ENCODE data around the gene UBE2I. TPM values are rescaled to one million over a fixed set of nuclear protein-coding genes. Genes with fewer than 3 reads are reported as not detected.

The UBE2I gene
- total and polyA plus RNA-seq, 2 of the 4 experiments (the other 2 are of a cell fraction) = 30.8 to 140 TPM

DNA sequence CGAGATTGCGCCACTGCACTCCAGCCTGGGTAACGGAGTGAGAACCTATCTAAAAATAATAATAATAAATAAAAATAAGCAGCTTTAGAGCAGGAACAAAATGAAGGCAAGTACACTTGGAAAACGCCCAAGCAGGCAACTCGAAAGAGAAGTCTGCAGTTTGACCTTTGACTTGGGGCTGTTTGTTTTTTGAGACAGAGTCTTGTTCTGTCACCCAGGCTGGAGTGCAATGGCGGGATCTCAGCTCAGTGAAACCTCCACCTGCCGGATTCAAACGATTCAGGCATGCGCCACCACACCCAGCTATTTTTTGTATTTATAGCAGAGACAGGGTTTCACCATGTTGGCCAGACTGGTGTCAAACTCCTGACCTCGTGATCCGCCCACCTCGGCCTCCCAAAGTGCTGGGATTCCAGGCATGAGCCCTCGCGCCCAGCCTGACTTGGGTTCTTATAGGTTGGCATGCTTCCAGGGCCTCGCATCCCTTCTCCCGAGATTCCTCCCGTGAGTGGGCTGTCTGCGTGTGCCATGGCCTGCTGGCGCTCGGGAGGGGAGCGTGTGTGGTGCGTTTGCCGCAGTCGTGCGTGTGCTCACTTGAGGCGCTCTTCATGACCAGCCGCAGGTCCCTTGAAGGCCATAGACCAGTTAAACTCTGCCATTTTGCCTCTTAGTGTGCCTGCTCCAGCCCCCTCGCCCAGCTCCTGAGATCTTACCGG lies 18.4 kb upstream of the UBE2I start:
- Histone ChIP-seq H3K4me1 (ENCODE audit: control insufficient read depth, insufficient read depth, low read length) (no peaks in the 10 kb centered on the region; the same call in 1 of the 2 replicates), H3K36me3 (ENCODE audit: control insufficient read depth, insufficient read depth, low read length) (no peaks in the 10 kb centered on the region), H3K9me1 (ENCODE audit: insufficient read depth, low read length) (no peaks in the 10 kb centered on the region), H3K79me1 (ENCODE audit: low read depth in 1 of 2, low read length in 2 of 2) (no peaks in the 10 kb centered on the region), H2AK5ac (ENCODE audit: low read depth, low read length) (no peak overlapping the region), H3K23ac (ENCODE audit: low read depth, low read length) (no peak overlapping the region), H4K91ac (ENCODE audit: insufficient read depth, low read depth, low read length) (no peak overlapping the region), H4K8ac (ENCODE audit: low read depth in 2 of 2, low read length in 2 of 2) (no peak overlapping the region), H3K18ac (ENCODE audit: low read depth, low read length) (no peak overlapping the region), H3K27ac (ENCODE audit: insufficient read depth, low read length) (no peak overlapping the region), H4K5ac (ENCODE audit: low read depth, low read length) (no peak overlapping the region), H2AFZ (replicated peaks; ENCODE audit: low read length, poor library complexity) (no peak overlapping the region), H2BK5ac (ENCODE audit: low read depth, low read length, poor library complexity, severe bottlenecking) (no peak overlapping the region), H3K9ac (ENCODE audit: low read depth, low read length) (no peak overlapping the region), H3K27me3 (ENCODE audit: control insufficient read depth, insufficient read depth, low read length) (peaks cover 55% of the 10 kb centered on the region), H3K4ac (ENCODE audit: low read depth, low read length) (no peak overlapping the region), H3K56ac (ENCODE audit: extremely low read depth, insufficient read depth, low read length) (no peak overlapping the region), H4K20me1 (ENCODE audit: insufficient read depth, low read length) (no peaks in the 10 kb centered on the region), H3K4me2 (ENCODE audit: low read depth, low read length) (no peak overlapping the region), H3K9me3 (ENCODE audit: control insufficient read depth, insufficient read depth, low read length) (no peaks in the 10 kb centered on the region), H2BK120ac (ENCODE audit: low read depth, low read length) (no peak overlapping the region), H3K14ac (replicated peaks; ENCODE audit: low read depth, low read length) (no peak overlapping the region), H2BK15ac (ENCODE audit: low read depth, low read length) (no peak overlapping the region), H2AK9ac (replicated peaks; ENCODE audit: low read depth, low read length, poor library complexity) (no peak overlapping the region), H2BK20ac (ENCODE audit: low read depth, low read length) (no peak overlapping the region), H3K4me3 (ENCODE audit: insufficient read depth, low read depth, low read length) (no peak overlapping the region)
- intact Hi-C loops (cut with micrococcal nuclease) = no loop called here
- CTCF ChIA-PET = no interaction called here
- TF ChIP-seq, protein P1, sequence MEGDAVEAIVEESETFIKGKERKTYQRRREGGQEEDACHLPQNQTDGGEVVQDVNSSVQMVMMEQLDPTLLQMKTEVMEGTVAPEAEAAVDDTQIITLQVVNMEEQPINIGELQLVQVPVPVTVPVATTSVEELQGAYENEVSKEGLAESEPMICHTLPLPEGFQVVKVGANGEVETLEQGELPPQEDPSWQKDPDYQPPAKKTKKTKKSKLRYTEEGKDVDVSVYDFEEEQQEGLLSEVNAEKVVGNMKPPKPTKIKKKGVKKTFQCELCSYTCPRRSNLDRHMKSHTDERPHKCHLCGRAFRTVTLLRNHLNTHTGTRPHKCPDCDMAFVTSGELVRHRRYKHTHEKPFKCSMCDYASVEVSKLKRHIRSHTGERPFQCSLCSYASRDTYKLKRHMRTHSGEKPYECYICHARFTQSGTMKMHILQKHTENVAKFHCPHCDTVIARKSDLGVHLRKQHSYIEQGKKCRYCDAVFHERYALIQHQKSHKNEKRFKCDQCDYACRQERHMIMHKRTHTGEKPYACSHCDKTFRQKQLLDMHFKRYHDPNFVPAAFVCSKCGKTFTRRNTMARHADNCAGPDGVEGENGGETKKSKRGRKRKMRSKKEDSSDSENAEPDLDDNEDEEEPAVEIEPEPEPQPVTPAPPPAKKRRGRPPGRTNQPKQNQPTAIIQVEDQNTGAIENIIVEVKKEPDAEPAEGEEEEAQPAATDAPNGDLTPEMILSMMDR (conservative IDR thresholded peaks at IDR 0.05; ENCODE audit: low read depth, low read length) = no peak
- TF ChIP-seq RCOR1 (IDR thresholded peaks at IDR 0.05; ENCODE audit: insufficient replicate concordance, low read length) (no peak), POLR2A (IDR thresholded peaks at IDR 0.05; ENCODE audit: low read depth, low read length) (no peak), FOS (IDR thresholded peaks at IDR 0.05; ENCODE audit: low read depth, low read length) (no peak), CEBPB (IDR thresholded peaks at IDR 0.05; ENCODE audit: low read depth, low read length) (no peak), MXI1 (IDR thresholded peaks at IDR 0.05; ENCODE audit: borderline replicate concordance, low read depth, low read length) (no peak), MAFK (IDR thresholded peaks at IDR 0.05; ENCODE audit: low read depth, low read length) (no peak), BHLHE40 (IDR thresholded peaks at IDR 0.05; ENCODE audit: low read depth, low read length) (no peak), RAD21 (IDR thresholded peaks at IDR 0.05; ENCODE audit: low read length) (no peak), MAZ (IDR thresholded peaks at IDR 0.05; ENCODE audit: borderline replicate concordance, low read depth, low read length) (no peak), NFE2L2 (IDR thresholded peaks at IDR 0.05; ENCODE audit: low read depth, low read length) (no peak), RFX5 (IDR thresholded peaks at IDR 0.05; ENCODE audit: low read depth, low read length) (no peak), CHD1 (IDR thresholded peaks at IDR 0.05; ENCODE audit: low read depth, low read length) (no peak), SMC3 (IDR thresholded peaks at IDR 0.05; ENCODE audit: low read depth, low read length) (no peak)
- TF ChIP-seq, protein P2, sequence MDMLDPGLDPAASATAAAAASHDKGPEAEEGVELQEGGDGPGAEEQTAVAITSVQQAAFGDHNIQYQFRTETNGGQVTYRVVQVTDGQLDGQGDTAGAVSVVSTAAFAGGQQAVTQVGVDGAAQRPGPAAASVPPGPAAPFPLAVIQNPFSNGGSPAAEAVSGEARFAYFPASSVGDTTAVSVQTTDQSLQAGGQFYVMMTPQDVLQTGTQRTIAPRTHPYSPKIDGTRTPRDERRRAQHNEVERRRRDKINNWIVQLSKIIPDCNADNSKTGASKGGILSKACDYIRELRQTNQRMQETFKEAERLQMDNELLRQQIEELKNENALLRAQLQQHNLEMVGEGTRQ (IDR thresholded peaks at IDR 0.05; ENCODE audit: low read depth, low read length) = no peak
- TF ChIP-seq, protein P3, sequence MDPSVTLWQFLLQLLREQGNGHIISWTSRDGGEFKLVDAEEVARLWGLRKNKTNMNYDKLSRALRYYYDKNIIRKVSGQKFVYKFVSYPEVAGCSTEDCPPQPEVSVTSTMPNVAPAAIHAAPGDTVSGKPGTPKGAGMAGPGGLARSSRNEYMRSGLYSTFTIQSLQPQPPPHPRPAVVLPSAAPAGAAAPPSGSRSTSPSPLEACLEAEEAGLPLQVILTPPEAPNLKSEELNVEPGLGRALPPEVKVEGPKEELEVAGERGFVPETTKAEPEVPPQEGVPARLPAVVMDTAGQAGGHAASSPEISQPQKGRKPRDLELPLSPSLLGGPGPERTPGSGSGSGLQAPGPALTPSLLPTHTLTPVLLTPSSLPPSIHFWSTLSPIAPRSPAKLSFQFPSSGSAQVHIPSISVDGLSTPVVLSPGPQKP (IDR thresholded peaks at IDR 0.05; ENCODE audit: borderline replicate concordance, low read depth, low read length) = no peak
- in situ Hi-C loops (cut with MboI; ENCODE audit: low sequenced_read_pairs) = no loop called here
- POLR2A ChIA-PET (ENCODE audit: unreplicated experiment) = no interaction called here
- DNase-seq (no peak), ATAC-seq (ENCODE audit: low read depth) (no peak)
- dilution Hi-C loops (cut with HindIII; ENCODE audit: low sequenced_read_pairs, unreplicated experiment) = no loop called here
- 51% methylated on average over 11 of the region's 29 CpGs; no CpG with 5 or more reads in 1 of the 2 experiments for WGBS, 2 experiments (ENCODE audit: extremely low coverage in 2 of 2, insufficient read length in 1 of 2)
- no TSS peak for BruUV-seq (replicated peaks)
